HAP-1 (cell line): ENCODE measurements around the gene RASAL1.
A peak's percentile ranks its signal among the peaks of the same experiment; 100 is the strongest.

Experiments
- DNase-seq, 2 experiments: peaks; one replicate each; pipeline ENCODE4 v3.0.0-alpha.2; 2016 to 2020; ENCODE audit warnings: low spot score in 2 of 2
- H3K27me3 ChIP-seq: fragments of 250-450 bp; sonication (Bioruptor Pico); 2 replicates; pipeline ENCODE4 v1.5.1; 2020; ENCODE audit warnings: low read depth, mild to moderate bottlenecking, moderate library complexity
- H3K36me3 ChIP-seq: fragments of 250-450 bp; sonication (Bioruptor Pico); replicated peaks from 2 replicates; pipeline ENCODE4 v1.5.1; 2020; ENCODE audit warnings: mild to moderate bottlenecking
- H3K4me1 ChIP-seq: fragments of 250-450 bp; sonication (Bioruptor Pico); 2 replicates; pipeline ENCODE4 v1.5.1; 2020; ENCODE audit warnings: mild to moderate bottlenecking
- H3K4me3 ChIP-seq: fragments of 250-450 bp; sonication (Bioruptor Pico); 2 replicates; pipeline ENCODE4 v1.5.1; 2020; ENCODE audit warnings: mild to moderate bottlenecking, moderate library complexity
- H3K9me3 ChIP-seq: fragments of 250-450 bp; sonication (Bioruptor Pico); 2 replicates; pipeline ENCODE4 v1.5.1; 2020; ENCODE audit warnings: mild to moderate bottlenecking, moderate library complexity
- in situ Hi-C: fragments of 300-500 bp; cut with MboI; formaldehyde crosslinking; loops from 3 replicates; pipeline ENCODE4 v1.14.3; 2020; ENCODE audit warnings: low sequenced_read_pairs, inconsistent platforms, mixed read lengths

The RASAL1 gene

DNA sequence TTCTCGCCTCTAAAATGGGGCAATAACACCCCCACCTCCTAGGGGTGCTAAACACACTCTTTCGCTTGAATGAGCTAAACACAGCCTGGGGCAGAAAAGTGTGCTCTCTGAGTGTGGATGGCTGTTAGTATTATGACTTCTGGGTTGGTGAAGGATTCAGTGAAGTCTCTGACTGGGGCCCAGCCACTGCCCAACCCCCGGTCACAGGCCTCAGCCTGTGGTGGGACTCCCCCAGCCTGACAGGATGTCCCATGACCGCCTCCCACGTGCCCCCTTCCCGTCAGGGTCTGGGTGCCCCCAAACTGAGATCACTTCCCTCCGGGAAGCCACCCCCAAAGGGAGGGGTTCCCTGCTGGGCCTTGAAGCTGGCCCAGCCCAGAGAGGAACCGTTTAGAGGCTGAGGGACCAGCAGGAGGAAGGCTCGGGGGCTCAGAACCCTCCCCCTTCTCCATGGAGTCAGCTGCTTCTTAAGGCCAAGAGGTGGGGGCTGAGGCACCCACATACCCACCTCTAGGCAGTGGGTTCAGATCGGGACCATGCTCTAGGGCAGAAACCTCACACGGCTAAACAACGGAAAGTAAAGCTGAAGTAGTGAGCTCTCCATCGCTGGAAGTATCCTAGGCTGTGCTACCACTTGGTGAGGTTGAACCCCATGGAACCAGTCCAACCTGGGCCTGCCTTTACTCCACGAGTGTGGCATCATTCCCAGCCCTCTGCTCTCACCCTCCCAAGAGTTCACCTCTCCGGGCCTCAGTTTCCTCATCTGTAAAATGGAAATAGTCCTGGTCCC lies 65.2 kb downstream of the RASAL1 start:
- H3K4me3 ChIP-seq = no peak overlapping the region
- no peak for DNase-seq
- H3K9me3 ChIP-seq = no peaks in the 10 kb centered on the region
- H3K27me3 ChIP-seq = no peaks in the 10 kb centered on the region; the same call in 1 of the 2 replicates
- no peaks in the 10 kb centered on the region for H3K4me1 ChIP-seq
- no peaks in the 10 kb centered on the region for H3K36me3 ChIP-seq
- in situ Hi-C loops = no loop called here

DNA sequence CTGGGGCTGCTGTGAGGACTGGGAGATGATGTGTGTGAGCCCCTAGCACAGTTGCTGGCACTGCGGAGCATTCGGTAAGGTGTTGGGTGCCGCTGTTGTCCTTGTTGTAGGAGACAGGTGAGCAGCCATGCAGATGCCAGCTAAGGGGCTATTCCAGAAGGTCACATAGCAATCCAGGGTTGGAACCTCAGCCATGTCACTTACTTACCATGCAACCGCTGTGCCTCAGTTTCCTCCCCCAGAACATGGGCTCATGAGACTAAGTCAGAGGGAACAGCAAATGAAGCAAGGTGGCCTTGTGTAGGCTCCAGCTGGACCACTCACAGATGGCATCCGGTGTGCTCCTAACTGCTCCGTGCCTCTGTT lies 65.8 kb downstream of the RASAL1 start:
- no peaks in the 10 kb centered on the region for H3K4me1 ChIP-seq
- H3K9me3 ChIP-seq = no peaks in the 10 kb centered on the region
- DNase-seq = no peak
- no peaks in the 10 kb centered on the region; the same call in 1 of the 2 replicates for H3K27me3 ChIP-seq
- no peaks in the 10 kb centered on the region for H3K36me3 ChIP-seq
- in situ Hi-C loops = no loop called here
- no peak overlapping the region for H3K4me3 ChIP-seq

DNA sequence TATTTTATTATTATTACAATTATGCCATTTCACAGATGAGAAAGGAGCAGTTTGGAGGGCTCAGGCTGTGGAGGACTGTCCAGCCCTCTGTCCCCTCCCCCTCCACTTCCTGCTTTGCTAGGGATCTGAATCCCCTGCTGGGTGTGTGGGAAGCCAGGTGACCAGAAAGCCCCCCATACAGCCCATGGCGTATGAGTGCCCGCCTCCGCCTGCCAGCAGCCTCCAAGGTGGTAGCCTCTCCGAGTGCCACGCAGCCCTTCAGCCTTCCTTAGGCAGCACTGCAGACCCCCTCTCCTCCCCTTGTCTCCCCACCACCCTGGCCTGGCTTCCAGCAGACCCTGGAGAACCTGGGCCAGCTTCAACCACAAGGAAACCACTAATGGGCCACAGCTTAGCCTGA lies 66.4 kb downstream of the RASAL1 start:
- DNase-seq = no peak
- H3K36me3 ChIP-seq = no peaks in the 10 kb centered on the region
- no peaks in the 10 kb centered on the region for H3K4me1 ChIP-seq
- in situ Hi-C loops = no loop called here
- no peak overlapping the region for H3K4me3 ChIP-seq
- H3K9me3 ChIP-seq = no peaks in the 10 kb centered on the region
- H3K27me3 ChIP-seq = no peaks in the 10 kb centered on the region

DNA sequence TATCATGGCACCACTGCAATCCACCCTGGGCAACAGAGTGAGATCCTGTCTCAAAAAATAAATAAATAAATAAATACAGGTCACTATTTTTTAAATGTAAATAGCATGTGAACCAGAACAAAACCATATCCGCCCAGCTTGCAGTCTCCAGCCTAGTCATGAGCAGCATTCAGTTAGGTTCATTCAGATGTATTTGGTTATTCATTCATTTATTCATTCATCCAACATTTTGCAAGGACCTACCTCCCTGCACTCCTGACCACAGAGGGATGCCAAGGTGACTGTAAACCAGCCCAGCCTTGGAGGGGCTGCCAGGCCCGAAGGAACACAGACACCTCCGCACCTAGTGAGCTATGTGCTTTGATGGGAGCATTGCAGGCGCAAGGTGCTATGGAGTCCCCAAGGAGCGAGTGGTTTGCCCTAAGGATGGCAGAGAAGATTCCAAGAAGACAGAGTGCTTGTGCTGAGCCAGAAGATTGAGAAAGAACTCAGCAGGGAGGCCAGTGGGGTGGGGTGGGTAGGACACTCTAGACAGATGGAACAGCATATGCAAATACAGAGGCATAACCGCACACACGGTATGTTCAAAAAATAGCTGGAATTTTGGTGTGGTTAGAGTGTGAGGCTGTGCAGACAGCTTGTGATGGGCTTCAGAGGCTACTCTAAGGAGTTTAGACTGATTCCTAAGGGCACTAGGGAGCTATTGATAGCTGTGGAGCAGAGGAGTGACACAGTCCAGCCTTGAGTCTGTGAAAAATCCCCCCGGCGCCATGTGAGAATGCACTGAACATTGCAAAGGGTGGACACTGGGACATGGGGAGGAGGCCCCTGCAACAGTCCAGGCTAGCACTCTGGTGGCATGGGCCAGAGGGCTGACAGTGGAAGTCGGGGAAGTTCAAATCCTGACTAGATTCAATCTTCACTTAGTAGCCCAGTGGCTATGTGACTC lies 67.3 kb downstream of the RASAL1 start:
- H3K36me3 ChIP-seq = no peaks in the 10 kb centered on the region
- no peak for DNase-seq
- in situ Hi-C loops = no loop called here
- H3K27me3 ChIP-seq = no peaks in the 10 kb centered on the region
- H3K4me3 ChIP-seq = no peak overlapping the region
- no peaks in the 10 kb centered on the region for H3K4me1 ChIP-seq
- H3K9me3 ChIP-seq = no peaks in the 10 kb centered on the region

DNA sequence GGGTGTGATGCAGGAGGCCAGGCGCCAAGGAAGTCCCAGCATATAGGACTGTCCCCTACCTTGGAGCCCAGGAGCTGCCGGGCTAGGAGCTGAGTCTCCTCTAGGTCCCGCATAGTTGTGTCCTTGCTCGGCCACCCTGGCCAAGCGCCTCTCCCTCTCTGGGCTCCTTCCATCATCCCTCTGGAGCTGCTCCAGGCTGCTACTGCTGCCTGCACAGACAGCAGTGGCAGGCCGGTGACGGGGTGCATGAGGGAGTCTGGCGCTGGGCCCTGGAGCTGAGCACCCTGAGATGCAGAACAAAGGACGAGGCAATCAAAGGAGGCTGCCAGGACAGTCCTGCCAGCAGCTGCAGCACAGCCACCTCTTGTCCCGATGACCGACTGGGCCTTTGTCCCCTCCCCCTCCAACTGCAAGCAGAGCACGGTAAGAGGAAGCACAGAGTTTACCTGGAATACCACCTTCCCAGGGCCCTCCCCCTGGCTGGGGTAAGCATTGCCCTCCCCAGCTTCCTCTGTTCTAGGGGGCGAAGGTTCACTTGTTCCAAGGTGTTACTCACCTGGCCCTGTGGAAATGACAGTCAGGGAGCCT lies 68.7 kb downstream of the RASAL1 start:
- 0 out of 2 replicates have a peak, but pooled peaks cover 2% of the 10 kb centered on the region for H3K27me3 ChIP-seq
- no peak for DNase-seq
- H3K36me3 ChIP-seq = no peaks in the 10 kb centered on the region

DNA sequence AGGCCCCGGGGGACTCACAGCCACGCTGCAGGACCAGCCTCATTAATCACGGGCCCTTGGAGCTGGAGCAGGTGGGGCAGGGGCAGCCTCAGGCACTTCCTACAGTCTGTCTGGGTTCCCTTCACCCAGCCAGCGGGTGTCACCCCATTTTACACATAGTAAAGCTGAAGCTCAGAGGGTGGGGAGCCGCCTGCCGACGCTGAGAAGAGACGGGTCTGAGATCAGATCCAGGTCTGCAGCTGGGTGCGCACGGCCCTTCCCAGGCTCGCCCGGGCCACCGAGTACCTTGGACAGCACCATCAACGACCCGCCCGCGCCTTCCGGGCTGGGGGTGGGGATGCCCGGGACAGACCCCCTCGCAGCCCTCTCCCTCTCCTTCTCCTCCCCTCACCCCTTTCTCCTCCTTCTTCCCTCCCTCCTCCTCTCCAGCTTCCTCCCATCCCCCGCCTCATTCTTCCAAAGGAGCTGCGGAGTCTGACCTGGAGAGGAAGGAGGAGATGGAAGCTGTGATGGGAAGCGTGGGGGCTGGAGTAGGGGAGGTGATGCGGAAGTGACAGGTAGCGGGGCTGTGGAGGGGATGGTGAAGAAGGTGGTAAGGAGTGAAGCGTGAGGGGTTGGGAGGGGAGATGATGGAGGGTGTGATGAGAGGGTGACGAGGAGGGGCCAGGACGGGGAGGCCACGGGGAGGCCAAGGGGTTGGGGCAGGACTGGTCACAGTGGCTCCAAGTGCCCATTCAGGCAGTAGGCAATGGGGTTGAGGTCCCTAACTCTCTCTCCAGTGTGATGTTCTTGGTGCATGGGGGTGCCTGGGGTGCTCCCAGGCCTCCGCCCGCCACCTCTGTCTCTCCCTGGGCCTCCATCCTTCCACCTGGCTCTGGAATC lies 70.2 kb downstream of the RASAL1 start:
- in situ Hi-C loops = no loop called here
- H3K4me1 ChIP-seq = no peaks in the 10 kb centered on the region
- no peaks in the 10 kb centered on the region for H3K9me3 ChIP-seq
- H3K36me3 ChIP-seq = no peaks in the 10 kb centered on the region
- H3K27me3 ChIP-seq = peaks cover 6% of the 10 kb centered on the region; the same call in 1 of the 2 replicates
- H3K4me3 ChIP-seq = no peak overlapping the region
- DNase-seq = peak in 1 of 2 experiments; percentile 60

More for the DNA sequence above, 68.7 kb downstream of the RASAL1 start:
- H3K9me3 ChIP-seq = no peaks in the 10 kb centered on the region
- H3K4me3 ChIP-seq = no peak overlapping the region
- in situ Hi-C loops = no loop called here
- no peaks in the 10 kb centered on the region for H3K4me1 ChIP-seq

DNA sequence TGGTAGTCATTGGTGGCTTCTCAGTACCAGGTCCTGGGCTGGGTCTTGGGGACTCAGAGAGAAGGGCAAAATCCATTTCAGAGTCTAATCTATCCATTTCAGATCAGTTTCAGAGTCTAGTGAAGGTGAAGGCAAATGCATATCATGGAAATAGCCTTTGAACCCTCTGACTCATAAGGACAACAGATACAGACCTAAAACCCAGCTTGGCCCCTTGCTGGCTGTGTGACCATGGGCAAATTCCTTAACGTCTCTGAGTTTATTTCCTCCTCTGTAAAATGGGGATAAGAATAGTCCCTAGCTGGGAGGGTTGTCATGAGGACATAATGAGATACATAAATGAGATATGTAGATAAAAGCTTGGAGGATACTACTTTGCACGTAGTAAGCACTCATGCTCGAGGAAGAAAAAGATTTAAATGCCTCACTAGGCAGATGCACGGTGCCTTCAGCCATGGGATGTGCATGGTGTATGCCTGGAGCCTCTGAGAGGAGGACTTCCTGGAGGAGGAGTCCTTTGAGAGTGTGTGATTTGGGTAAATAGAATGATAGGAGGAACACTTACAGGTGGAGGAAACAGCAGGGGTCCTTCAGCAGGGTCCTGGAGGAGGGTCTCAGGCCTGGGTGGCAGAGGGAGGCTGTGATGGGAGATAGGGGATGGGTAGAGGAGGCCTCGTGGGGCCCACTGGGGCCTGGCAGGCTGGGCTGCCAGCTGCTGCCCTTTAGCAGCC lies 71.0 kb downstream of the RASAL1 start:
- no peaks in the 10 kb centered on the region for H3K4me1 ChIP-seq
- no peak for DNase-seq
- no peak overlapping the region for H3K4me3 ChIP-seq
- peaks cover 6% of the 10 kb centered on the region; the same call in 1 of the 2 replicates for H3K27me3 ChIP-seq
- no peaks in the 10 kb centered on the region for H3K9me3 ChIP-seq
- in situ Hi-C loops = no loop called here
- no peaks in the 10 kb centered on the region for H3K36me3 ChIP-seq

DNA sequence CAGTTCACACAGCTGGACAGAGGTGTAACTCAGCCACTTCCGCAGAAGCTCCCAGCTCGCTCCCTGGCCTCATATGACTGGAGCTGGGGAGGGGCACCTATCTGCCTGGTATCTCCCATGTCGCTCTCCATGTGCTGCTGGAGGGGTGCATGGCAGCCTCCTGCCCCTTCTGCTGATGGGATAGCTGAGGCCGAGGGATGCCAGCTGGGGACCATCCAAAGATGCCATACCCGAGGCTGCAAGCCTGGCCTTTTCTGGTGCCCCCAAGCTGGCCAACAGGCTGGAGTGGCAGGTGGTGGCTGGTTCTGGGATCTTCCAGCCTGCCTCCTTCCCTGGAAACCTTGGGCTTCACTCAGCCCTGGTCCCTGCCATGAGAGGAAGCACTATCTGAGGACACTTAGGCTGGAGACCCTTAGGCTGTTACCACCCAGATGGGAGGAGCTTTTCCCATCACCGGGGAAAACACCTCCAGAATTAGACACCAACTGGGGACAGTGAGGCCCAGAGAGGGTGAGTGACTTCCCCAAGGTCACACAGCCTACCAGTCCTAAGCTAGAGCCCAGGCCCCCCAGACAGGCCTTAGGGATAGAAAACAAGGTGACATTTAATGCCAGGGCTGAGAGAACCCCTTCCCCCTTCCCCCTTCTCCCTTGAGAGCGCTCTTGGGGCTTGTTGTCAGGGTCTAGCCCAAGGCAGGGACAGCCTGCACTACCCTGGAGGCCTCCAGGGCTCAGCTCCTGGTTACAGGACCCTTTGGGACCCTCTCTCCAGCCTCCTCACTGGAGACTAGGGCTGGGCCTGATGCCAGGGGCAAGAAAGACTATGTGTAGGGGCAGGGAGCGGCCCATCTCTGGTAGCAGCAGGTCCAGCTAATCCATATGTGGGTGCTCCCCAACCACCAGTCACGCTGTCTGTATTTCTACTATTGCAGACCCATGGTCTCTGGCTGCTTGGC lies 71.9 kb downstream of the RASAL1 start:
- no peaks in the 10 kb centered on the region for H3K9me3 ChIP-seq
- in situ Hi-C loops = no loop called here
- H3K27me3 ChIP-seq = peaks cover 6% of the 10 kb centered on the region; the same call in 1 of the 2 replicates
- H3K36me3 ChIP-seq = no peaks in the 10 kb centered on the region
- H3K4me1 ChIP-seq = no peaks in the 10 kb centered on the region
- DNase-seq = no peak
- H3K4me3 ChIP-seq = no peak overlapping the region

DNA sequence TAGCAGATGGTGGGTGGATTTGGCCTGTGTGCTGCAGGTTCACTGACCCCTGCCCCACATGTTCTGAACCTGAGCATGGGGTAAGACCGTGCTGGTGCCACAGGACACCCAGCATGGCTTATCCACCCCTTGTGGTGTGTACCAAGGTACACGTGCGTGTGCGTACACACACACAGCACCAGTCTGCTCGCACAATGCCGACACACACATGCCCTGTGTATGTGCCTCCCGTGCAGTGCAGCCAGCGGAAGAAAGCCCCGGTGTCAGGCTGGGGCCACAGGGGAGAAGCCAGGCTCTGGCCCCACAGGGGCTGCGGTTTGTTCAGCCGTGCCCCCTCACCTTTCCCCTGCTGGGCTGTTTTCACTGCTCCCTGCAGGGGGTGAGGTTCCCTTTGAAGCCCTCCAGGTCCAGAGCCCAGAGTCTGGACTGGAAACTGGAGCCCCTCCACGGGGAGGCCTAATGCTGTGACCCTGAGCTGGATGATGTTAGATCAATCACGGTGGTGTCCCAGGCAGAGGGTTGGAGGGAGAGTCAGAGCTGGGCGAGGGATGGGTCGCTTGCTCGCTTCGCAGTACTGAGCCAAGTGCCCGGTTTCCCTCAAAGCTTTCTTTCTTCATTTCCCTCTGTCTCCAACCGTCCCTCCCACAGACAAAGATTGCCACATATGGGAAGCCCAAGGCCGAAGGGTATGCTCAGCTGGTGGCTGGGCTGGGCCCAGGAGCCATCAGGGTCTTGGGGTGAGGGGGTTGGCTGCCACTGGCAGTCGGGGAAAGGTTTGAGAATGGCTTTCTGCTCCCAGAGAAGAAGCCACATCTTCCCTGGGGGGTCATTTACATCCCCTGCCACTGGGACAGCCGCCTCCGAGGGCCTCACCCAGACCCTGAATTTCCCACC lies 72.8 kb downstream of the RASAL1 start:
- no peaks in the 10 kb centered on the region for H3K9me3 ChIP-seq
- no peak overlapping the region for H3K4me3 ChIP-seq
- no peaks in the 10 kb centered on the region for H3K4me1 ChIP-seq
- in situ Hi-C loops = no loop called here
- peaks cover 6% of the 10 kb centered on the region; the same call in 1 of the 2 replicates for H3K27me3 ChIP-seq
- H3K36me3 ChIP-seq = no peaks in the 10 kb centered on the region
- no peak for DNase-seq

DNA sequence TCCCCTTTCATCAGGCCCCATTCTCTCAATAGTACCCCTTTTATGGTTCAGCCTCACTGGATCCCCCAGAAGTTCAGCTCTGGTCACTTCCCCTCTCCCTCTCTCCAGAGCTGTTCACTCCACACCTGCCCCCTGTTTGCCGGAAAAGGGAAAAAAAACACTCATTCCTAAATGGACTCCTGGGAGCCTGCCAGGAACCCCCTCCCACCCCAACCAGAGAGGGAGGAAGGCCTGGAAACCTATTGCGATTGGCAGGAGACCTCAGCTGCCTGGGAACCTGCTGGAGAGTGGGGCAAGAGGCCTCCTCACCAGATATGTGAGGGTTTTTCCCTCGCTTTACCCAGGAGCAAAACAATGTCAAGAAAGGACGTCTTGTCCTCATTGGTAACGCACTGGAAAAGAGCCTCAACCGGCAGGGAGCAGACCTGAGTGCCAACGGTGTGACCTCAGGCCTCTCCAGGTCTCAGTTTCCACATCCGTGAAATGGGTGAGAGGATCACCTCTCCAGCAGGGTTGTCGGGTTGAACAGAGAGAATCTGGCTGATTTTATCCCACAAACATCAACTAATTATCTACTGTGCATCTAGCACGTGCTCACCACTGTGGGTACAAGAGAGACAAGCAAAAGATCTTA lies 74.4 kb downstream of the RASAL1 start:
- in situ Hi-C loops = no loop called here
- Histone ChIP-seq H3K36me3 (no peaks in the 10 kb centered on the region), H3K9me3 (no peaks in the 10 kb centered on the region), H3K4me3 (no peak overlapping the region), H3K27me3 (peaks cover 15% of the 10 kb centered on the region), H3K4me1 (no peaks in the 10 kb centered on the region)
- no peak for DNase-seq
